ENCODE measurements around the gene RNF11.
"Not testable (repeated sequence)": the region's sequence is repeated elsewhere in the genome, so short reads cannot be mapped to it uniquely, and the experiment has no call there.

The RNF11 gene

DNA sequence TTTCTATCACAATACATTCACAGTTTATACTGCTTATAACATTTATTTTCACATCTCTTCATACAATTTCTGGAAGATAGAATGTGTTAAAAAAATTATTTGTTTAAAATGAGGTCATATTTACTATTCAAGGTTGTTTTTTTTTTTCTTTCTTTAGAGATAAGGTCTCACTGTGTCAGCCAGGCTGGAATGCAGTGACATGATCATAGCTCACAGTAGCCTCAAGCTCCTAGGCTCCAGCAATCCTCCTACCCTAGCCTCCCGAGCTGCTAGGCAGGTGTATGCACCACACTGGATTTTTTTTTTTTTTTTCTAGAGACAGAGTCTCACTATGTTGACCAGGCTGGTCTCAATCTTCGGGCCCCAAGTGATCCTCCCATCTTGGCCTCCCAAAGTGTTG, 19.0 kb upstream of the RNF11 start:
- Histone ChIP-seq H3K9ac (ENCODE audit: insufficient read length, low read depth) (no peak overlapping the region), H3K36me3 (ENCODE audit: insufficient read depth, insufficient read length, low read length) (no peaks in the 10 kb centered on the region), H3K9me3 (ENCODE audit: insufficient read depth, low read length) (no peaks in the 10 kb centered on the region), H3K27me3 (ENCODE audit: insufficient read depth, insufficient read length) (no peaks in the 10 kb centered on the region), H3K4me1 (ENCODE audit: insufficient read depth, insufficient read length) (peaks cover 2% of the 10 kb centered on the region), H3K4me3 (ENCODE audit: insufficient read length, low read depth) (no peak overlapping the region)
- DNase-seq (ENCODE audit: low read depth, low spot score): no peak
- TF ChIP-seq YY1 (IDR thresholded peaks at IDR 0.05; ENCODE audit: insufficient read depth, insufficient read length): no peak
- no peak for TF ChIP-seq SUZ12 (IDR thresholded peaks at IDR 0.05; ENCODE audit: extremely low read depth, insufficient read depth, insufficient read length)
- TF ChIP-seq ZNF274 (IDR thresholded peaks at IDR 0.05; ENCODE audit: low read depth, low read length): no peak

GRCh38 chr1:51218570-51218969, 17.5 kb upstream of the RNF11 start:
- H3K27me3 ChIP-seq (ENCODE audit: insufficient read depth, insufficient read length): no peaks in the 10 kb centered on the region
- peaks cover 2% of the 10 kb centered on the region for H3K4me1 ChIP-seq (ENCODE audit: insufficient read depth, insufficient read length)
- no peak overlapping the region for H3K4me3 ChIP-seq (ENCODE audit: insufficient read length, low read depth)
- H3K9ac ChIP-seq (ENCODE audit: insufficient read length, low read depth): no peak overlapping the region
- no peaks in the 10 kb centered on the region for H3K36me3 ChIP-seq (ENCODE audit: insufficient read depth, insufficient read length, low read length)
- peaks cover 9% of the 10 kb centered on the region; the same call in 1 of the 2 replicates for H3K9me3 ChIP-seq (ENCODE audit: insufficient read depth, low read length)
- DNase-seq (ENCODE audit: low read depth, low spot score): no peak
- no peak for TF ChIP-seq SUZ12 (IDR thresholded peaks at IDR 0.05; ENCODE audit: extremely low read depth, insufficient read depth, insufficient read length)
- TF ChIP-seq ZNF274 (IDR thresholded peaks at IDR 0.05; ENCODE audit: low read depth, low read length): no peak
- no peak for TF ChIP-seq YY1 (IDR thresholded peaks at IDR 0.05; ENCODE audit: insufficient read depth, insufficient read length)

- DNase-seq (ENCODE audit: low read depth, low spot score): no peak
- Histone ChIP-seq H3K27me3 (ENCODE audit: insufficient read depth, insufficient read length) (no peaks in the 10 kb centered on the region), H3K4me1 (ENCODE audit: insufficient read depth, insufficient read length) (peaks cover 2% of the 10 kb centered on the region), H3K9ac (ENCODE audit: insufficient read length, low read depth) (no peak overlapping the region), H3K36me3 (ENCODE audit: insufficient read depth, insufficient read length, low read length) (no peaks in the 10 kb centered on the region), H3K4me3 (ENCODE audit: insufficient read length, low read depth) (no peak overlapping the region), H3K9me3 (ENCODE audit: insufficient read depth, low read length) (peaks cover 9% of the 10 kb centered on the region; the same call in 1 of the 2 replicates)
- TF ChIP-seq SUZ12 (IDR thresholded peaks at IDR 0.05; ENCODE audit: extremely low read depth, insufficient read depth, insufficient read length) (no peak), ZNF274 (IDR thresholded peaks at IDR 0.05; ENCODE audit: low read depth, low read length) (no peak), YY1 (IDR thresholded peaks at IDR 0.05; ENCODE audit: insufficient read depth, insufficient read length) (no peak)
Observed at GRCh38 chr1:51219022-51219421, 17.1 kb upstream of the RNF11 start.

- H3K4me3 ChIP-seq (ENCODE audit: insufficient read length, low read depth); H3K9ac ChIP-seq (ENCODE audit: insufficient read length, low read depth); H3K36me3 ChIP-seq (ENCODE audit: insufficient read depth, insufficient read length, low read length); H3K9me3 ChIP-seq (ENCODE audit: insufficient read depth, low read length); DNase-seq (ENCODE audit: low read depth, low spot score); H3K4me1 ChIP-seq (ENCODE audit: insufficient read depth, insufficient read length); H3K27me3 ChIP-seq (ENCODE audit: insufficient read depth, insufficient read length): not testable (repeated sequence)
Observed at GRCh38 chr1:51221529-51221928, 14.5 kb upstream of the RNF11 start.

GRCh38 chr1:51222136-51222787, 13.8 kb upstream of the RNF11 start:
- Histone ChIP-seq H3K36me3 (ENCODE audit: insufficient read depth, insufficient read length, low read length) (no peaks in the 10 kb centered on the region), H3K4me1 (ENCODE audit: insufficient read depth, insufficient read length) (peaks cover 2% of the 10 kb centered on the region), H3K4me3 (ENCODE audit: insufficient read length, low read depth) (no peak overlapping the region), H3K9me3 (ENCODE audit: insufficient read depth, low read length) (peaks cover 9% of the 10 kb centered on the region; the same call in 1 of the 2 replicates), H3K9ac (ENCODE audit: insufficient read length, low read depth) (no peak overlapping the region), H3K27me3 (ENCODE audit: insufficient read depth, insufficient read length) (no peaks in the 10 kb centered on the region)
- no peak for DNase-seq (ENCODE audit: low read depth, low spot score)
- TF ChIP-seq ZNF274 (IDR thresholded peaks at IDR 0.05; ENCODE audit: low read depth, low read length): no peak
- TF ChIP-seq SUZ12 (IDR thresholded peaks at IDR 0.05; ENCODE audit: extremely low read depth, insufficient read depth, insufficient read length): no peak
- no peak for TF ChIP-seq YY1 (IDR thresholded peaks at IDR 0.05; ENCODE audit: insufficient read depth, insufficient read length)

DNA sequence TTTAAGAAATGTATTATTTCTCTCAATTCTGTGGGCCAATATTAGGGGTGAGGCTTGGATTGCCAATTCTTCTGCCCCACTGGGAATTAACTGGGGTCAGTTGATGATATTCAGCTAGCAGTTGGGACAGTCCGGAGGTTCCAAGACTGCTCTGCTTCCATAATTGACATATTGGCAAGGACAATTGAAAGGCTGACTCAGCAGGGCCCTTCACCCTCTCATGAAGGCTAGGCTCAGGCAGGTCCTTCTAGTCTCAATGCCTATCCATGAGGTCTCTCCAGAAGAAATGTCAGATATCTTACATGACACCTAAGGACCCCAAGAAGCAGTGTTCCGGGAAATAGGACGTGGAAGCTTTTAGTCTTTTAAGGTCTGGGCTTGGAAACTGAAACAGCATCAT, 13.3 kb upstream of the RNF11 start:
- TF ChIP-seq SUZ12 (IDR thresholded peaks at IDR 0.05; ENCODE audit: extremely low read depth, insufficient read depth, insufficient read length) (no peak), ZNF274 (IDR thresholded peaks at IDR 0.05; ENCODE audit: low read depth, low read length) (no peak)
- Histone ChIP-seq H3K4me1 (ENCODE audit: insufficient read depth, insufficient read length) (peaks cover 2% of the 10 kb centered on the region), H3K36me3 (ENCODE audit: insufficient read depth, insufficient read length, low read length) (no peaks in the 10 kb centered on the region), H3K27me3 (ENCODE audit: insufficient read depth, insufficient read length) (no peaks in the 10 kb centered on the region), H3K9me3 (ENCODE audit: insufficient read depth, low read length) (peaks cover 9% of the 10 kb centered on the region; the same call in 1 of the 2 replicates), H3K9ac (ENCODE audit: insufficient read length, low read depth) (no peak overlapping the region), H3K4me3 (ENCODE audit: insufficient read length, low read depth) (no peak overlapping the region)
- no peak for DNase-seq (ENCODE audit: low read depth, low spot score)

DNA sequence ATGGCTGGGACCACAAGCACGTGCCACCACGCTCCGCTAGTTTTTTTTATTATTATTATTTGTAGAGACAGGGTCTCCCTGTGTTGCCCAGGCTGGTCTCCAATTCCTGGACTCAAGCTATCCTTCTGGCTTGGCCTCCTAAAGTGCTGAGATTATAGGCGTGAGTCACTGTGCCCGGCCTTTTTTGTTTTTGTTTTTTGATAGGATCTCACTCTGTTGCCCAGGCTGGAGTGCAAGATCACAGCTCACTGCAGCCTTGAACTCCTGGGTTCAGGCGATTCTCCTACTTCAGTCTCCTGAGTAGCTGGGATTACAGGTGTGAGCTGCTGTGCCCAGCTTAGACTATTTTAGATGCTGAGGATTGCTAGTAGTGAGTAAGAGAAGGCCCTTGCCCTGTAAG, 11.8 kb upstream of the RNF11 start:
- no peak overlapping the region for H3K4me3 ChIP-seq (ENCODE audit: insufficient read length, low read depth)
- H3K9me3 ChIP-seq (ENCODE audit: insufficient read depth, low read length): peaks cover 9% of the 10 kb centered on the region; the same call in 1 of the 2 replicates
- H3K36me3 ChIP-seq (ENCODE audit: insufficient read depth, insufficient read length, low read length): no peaks in the 10 kb centered on the region
- no peak overlapping the region for H3K9ac ChIP-seq (ENCODE audit: insufficient read length, low read depth)
- DNase-seq (ENCODE audit: low read depth, low spot score): no peak
- no peaks in the 10 kb centered on the region for H3K27me3 ChIP-seq (ENCODE audit: insufficient read depth, insufficient read length)
- peaks cover 2% of the 10 kb centered on the region for H3K4me1 ChIP-seq (ENCODE audit: insufficient read depth, insufficient read length)
- TF ChIP-seq ZNF274 (IDR thresholded peaks at IDR 0.05; ENCODE audit: low read depth, low read length) (no peak), SUZ12 (IDR thresholded peaks at IDR 0.05; ENCODE audit: extremely low read depth, insufficient read depth, insufficient read length) (no peak), YY1 (IDR thresholded peaks at IDR 0.05; ENCODE audit: insufficient read depth, insufficient read length) (no peak)

- not testable (repeated sequence) for DNase-seq (ENCODE audit: low read depth, low spot score); H3K27me3 ChIP-seq (ENCODE audit: insufficient read depth, insufficient read length); H3K4me1 ChIP-seq (ENCODE audit: insufficient read depth, insufficient read length)
Observed at GRCh38 chr1:51227231-51227960, 8.7 kb upstream of the RNF11 start.

GRCh38 chr1:51228471-51228870, 7.6 kb upstream of the RNF11 start:
- not testable (repeated sequence) for H3K36me3 ChIP-seq (ENCODE audit: insufficient read depth, insufficient read length, low read length); H3K27me3 ChIP-seq (ENCODE audit: insufficient read depth, insufficient read length); H3K4me1 ChIP-seq (ENCODE audit: insufficient read depth, insufficient read length); DNase-seq (ENCODE audit: low read depth, low spot score); H3K9me3 ChIP-seq (ENCODE audit: insufficient read depth, low read length); H3K9ac ChIP-seq (ENCODE audit: insufficient read length, low read depth); H3K4me3 ChIP-seq (ENCODE audit: insufficient read length, low read depth)

More at GRCh38 chr1:51227231-51227960, 8.7 kb upstream of the RNF11 start:
- not testable (repeated sequence) for H3K4me3 ChIP-seq (ENCODE audit: insufficient read length, low read depth); H3K36me3 ChIP-seq (ENCODE audit: insufficient read depth, insufficient read length, low read length); H3K9ac ChIP-seq (ENCODE audit: insufficient read length, low read depth); H3K9me3 ChIP-seq (ENCODE audit: insufficient read depth, low read length)
